ENCODE data around the gene INTS2. TPM values are rescaled to one million over a fixed set of nuclear protein-coding genes. Genes with fewer than 3 reads are reported as not detected.

Gene INTS2
- total RNA-seq, 2 experiments from 2014 or later: 8.5 to 8.7 TPM

- POLR2A ChIA-PET: no interaction called here
Observed at GRCh38 chr17:61843435-61843834, 84.3 kb downstream of the INTS2 start.

GRCh38 chr17:61842899-61843298 is 84.9 kb downstream of the INTS2 start:
- CTCF ChIA-PET: no interaction called here
- no peak overlapping the region for H3K4me3 ChIP-seq (ENCODE audit: low read length)
- Mint-ChIP-seq H3K36me3 (ENCODE audit: low read depth) (no peaks in the 10 kb centered on the region), H3K4me3 (no peak overlapping the region), H3K27ac (no peak overlapping the region), H3K9me3 (no peaks in the 10 kb centered on the region), H3K4me1 (ENCODE audit: low read depth) (no peaks in the 10 kb centered on the region), H3K27me3 (no peaks in the 10 kb centered on the region)
- no peak for DNase-seq
- no peaks in the 10 kb centered on the region for H3K27me3 ChIP-seq (ENCODE audit: control insufficient read depth in 1 of 2, insufficient read depth in 2 of 2, low read length in 2 of 2)
- TF ChIP-seq CTCF (IDR thresholded peaks at IDR 0.05): no peak
- H3K9me3 ChIP-seq (ENCODE audit: control insufficient read depth in 1 of 2, insufficient read depth in 1 of 2, low read length in 2 of 2): no peaks in the 10 kb centered on the region
- POLR2A ChIA-PET: no interaction called here
- H3K36me3 ChIP-seq (ENCODE audit: insufficient read depth, low read length): no peaks in the 10 kb centered on the region
- no peaks in the 10 kb centered on the region for H3K4me1 ChIP-seq (ENCODE audit: insufficient read depth, low read length)
- no peak overlapping the region for H3K27ac ChIP-seq (ENCODE audit: low read depth in 1 of 2, low read length in 2 of 2)
- no peak for ATAC-seq (ENCODE audit: poor library complexity)
- intact Hi-C loops (cut with DNase I, micrococcal nuclease): no loop called here

More at GRCh38 chr17:61843435-61843834, 84.3 kb downstream of the INTS2 start:
- ATAC-seq (ENCODE audit: poor library complexity) (no peak), DNase-seq (no peak)
- Histone ChIP-seq H3K27me3 (ENCODE audit: control insufficient read depth in 1 of 2, insufficient read depth in 2 of 2, low read length in 2 of 2) (no peaks in the 10 kb centered on the region), H3K36me3 (ENCODE audit: insufficient read depth, low read length) (no peaks in the 10 kb centered on the region), H3K4me1 (ENCODE audit: insufficient read depth, low read length) (no peaks in the 10 kb centered on the region), H3K9me3 (ENCODE audit: control insufficient read depth in 1 of 2, insufficient read depth in 1 of 2, low read length in 2 of 2) (no peaks in the 10 kb centered on the region), H3K4me3 (ENCODE audit: low read length) (no peak overlapping the region), H3K27ac (ENCODE audit: low read depth in 1 of 2, low read length in 2 of 2) (no peak overlapping the region)
- no peak overlapping the region for H3K4me3 Mint-ChIP-seq
- no peak for TF ChIP-seq CTCF (IDR thresholded peaks at IDR 0.05)
- no peak overlapping the region for H3K27ac Mint-ChIP-seq
- no peaks in the 10 kb centered on the region for H3K36me3 Mint-ChIP-seq (ENCODE audit: low read depth)
- no peaks in the 10 kb centered on the region for H3K4me1 Mint-ChIP-seq (ENCODE audit: low read depth)
- CTCF ChIA-PET: interaction anchor here (1.1 kb wide), 1 partner anchor 11 kb away, joined by 3 read pairs; no protein-coding TSS in a partner anchor
- intact Hi-C loops (cut with DNase I, micrococcal nuclease): no loop called here
- H3K9me3 Mint-ChIP-seq: no peaks in the 10 kb centered on the region
- no peaks in the 10 kb centered on the region for H3K27me3 Mint-ChIP-seq

- intact Hi-C loops (cut with DNase I, micrococcal nuclease): loop anchor here (2.0 to 10.0 kb wide), 5 partner anchors 202 to 1122 kb away; no protein-coding TSS in a partner anchor
- H3K9me3 Mint-ChIP-seq: no peaks in the 10 kb centered on the region
- POLR2A ChIA-PET: no interaction called here
Observed at GRCh38 chr17:61839300-61839786, 88.4 kb downstream of the INTS2 start.

More at GRCh38 chr17:61839300-61839786, 88.4 kb downstream of the INTS2 start:
- Mint-ChIP-seq H3K27me3 (no peaks in the 10 kb centered on the region), H3K4me3 (no peak overlapping the region), H3K27ac (no peak overlapping the region), H3K4me1 (ENCODE audit: low read depth) (no peaks in the 10 kb centered on the region), H3K36me3 (ENCODE audit: low read depth) (no peaks in the 10 kb centered on the region)
- Histone ChIP-seq H3K4me3 (ENCODE audit: low read length) (no peak overlapping the region), H3K9me3 (ENCODE audit: control insufficient read depth in 1 of 2, insufficient read depth in 1 of 2, low read length in 2 of 2) (no peaks in the 10 kb centered on the region), H3K27me3 (ENCODE audit: control insufficient read depth in 1 of 2, insufficient read depth in 2 of 2, low read length in 2 of 2) (no peaks in the 10 kb centered on the region), H3K36me3 (ENCODE audit: insufficient read depth, low read length) (no peaks in the 10 kb centered on the region), H3K4me1 (ENCODE audit: insufficient read depth, low read length) (no peaks in the 10 kb centered on the region), H3K27ac (ENCODE audit: low read depth in 1 of 2, low read length in 2 of 2) (no peak overlapping the region)
- CTCF ChIA-PET: no interaction called here
- no peak for ATAC-seq (ENCODE audit: poor library complexity)
- TF ChIP-seq CTCF (IDR thresholded peaks at IDR 0.05): no peak
- no peak for DNase-seq
